HG02884 (cell line): Measurements from ENCODE around the gene MAMDC2.

Source experiments
- ATAC-seq: cut with Tn5 transposase; IDR thresholded peaks from one replicate; pipeline ENCODE4 v1.9.1; 2021; ENCODE audit warnings: mild to moderate bottlenecking, moderate library complexity; ENCODE audit not compliant: unreplicated experiment

Gene MAMDC2

DNA sequence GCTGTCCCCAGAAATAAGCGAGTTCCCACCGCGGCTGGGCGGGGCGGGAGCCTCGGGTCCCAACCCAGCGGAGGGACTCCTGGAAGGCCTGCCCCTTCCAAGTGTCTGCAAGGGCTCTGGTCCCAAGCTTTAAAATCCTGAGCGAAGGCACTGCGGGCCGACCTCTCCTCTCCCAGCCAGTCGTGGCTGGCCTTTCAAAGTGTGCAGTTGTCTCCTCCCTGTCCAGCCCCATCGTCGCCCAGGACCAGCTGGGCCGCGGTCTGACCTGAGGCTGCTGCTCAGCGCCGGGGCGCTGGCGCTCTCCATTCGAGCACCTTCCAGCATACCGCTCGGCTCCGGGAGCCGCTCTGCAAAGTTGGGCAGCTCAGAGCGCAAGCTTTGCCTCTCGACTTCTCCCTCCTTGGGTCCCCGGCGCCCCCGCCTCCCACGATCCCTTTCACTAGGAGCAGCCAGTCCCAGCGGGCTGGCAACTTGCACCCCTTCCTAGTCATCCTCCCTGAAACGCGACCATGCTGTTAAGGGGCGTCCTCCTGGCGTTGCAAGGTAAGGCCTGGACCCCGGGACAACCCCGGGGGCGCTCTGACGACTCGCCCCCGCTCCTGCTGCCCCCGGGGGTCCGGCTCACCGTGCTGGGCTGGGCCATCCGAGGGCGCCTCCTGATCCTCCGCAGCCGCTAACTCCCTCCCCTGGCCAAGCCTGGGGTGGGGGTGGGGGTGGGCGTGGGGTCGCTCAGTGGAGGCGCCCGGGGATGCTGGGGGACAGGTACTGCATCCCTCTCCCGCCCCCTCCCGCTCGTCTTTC lies at the start of gene MAMDC2:
Gene MAMDC2, plus strand, starts transcription at position 160 of the 801 bp plus-strand sequence. Its CDS starts 350 bp downstream, at position 510.
- no peak for ATAC-seq

- ATAC-seq = no peak
Measured at GRCh38 chr9:69995846-69996245, 47.8 kb upstream of the MAMDC2 start.

DNA sequence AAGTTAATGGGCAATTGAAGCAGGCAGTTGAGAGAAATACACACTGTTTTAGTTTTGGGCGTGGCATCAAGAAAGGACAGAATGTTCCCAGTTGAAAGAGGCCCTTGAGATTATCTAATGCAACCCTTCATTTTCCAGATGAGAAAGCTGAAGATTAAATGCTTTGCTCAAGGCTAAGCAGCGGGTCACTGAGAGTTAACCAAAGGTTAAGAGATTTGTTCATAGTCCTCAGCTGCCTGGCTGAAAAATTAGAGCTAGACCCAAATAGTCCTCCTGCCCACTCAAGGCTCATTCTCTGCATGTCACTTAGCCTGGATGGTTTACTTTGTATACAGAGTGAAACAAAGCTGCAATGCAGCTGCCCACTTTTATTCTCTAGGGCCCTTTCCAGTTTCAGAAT lies 46.7 kb upstream of the MAMDC2 start:
- no peak for ATAC-seq

GRCh38 chr9:69997524-69997923 lies 46.1 kb upstream of the MAMDC2 start:
- no peak for ATAC-seq

GRCh38 chr9:69999315-69999714 lies 44.3 kb upstream of the MAMDC2 start:
- no peak for ATAC-seq

DNA sequence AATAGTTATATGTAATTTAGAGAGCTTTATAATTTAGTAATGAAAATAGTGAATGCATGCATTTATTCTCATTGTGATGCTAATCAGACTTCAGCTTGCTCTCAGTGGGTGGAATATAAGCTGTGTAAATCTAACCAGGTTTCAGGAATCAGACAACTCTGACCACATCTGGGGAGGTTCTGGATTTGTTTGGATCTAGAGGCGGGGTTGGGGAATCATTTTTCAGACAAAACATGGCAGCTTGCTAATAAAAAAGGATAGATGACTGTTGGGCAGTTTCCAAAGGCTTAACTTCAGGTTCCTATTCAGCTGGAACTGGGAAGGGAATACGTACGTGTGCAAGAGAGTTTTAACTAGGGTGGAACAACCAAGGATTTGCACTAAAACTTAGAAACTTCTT lies 43.2 kb upstream of the MAMDC2 start:
- ATAC-seq = no peak

- ATAC-seq = no peak
Measured at GRCh38 chr9:70003901-70004714, 39.5 kb upstream of the MAMDC2 start.

GRCh38 chr9:70006306-70006705 lies 37.3 kb upstream of the MAMDC2 start:
- no peak for ATAC-seq

GRCh38 chr9:70007831-70008230 lies 35.8 kb upstream of the MAMDC2 start:
- ATAC-seq = no peak

- ATAC-seq = no peak
Measured at GRCh38 chr9:70010015-70010414, 33.6 kb upstream of the MAMDC2 start.

DNA sequence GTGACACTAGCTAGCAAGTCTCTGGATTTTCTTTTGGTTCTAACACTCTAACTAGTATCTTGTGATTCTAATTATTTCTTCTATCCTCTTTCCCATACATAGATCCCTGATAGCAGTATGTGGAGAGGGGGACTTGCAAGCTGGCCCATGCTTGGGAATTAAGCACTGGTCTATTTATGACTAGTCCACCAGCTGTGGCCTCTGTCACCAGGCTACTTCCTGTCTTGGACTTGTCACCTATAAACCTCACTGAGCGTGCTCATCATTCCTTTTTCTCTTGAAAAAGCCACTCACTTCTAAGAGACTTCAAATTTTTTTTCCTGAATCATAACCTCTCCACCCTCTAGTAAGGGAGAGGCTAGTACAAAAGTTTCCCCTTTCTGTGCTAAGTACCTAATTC lies 32.3 kb upstream of the MAMDC2 start:
- no peak for ATAC-seq

DNA sequence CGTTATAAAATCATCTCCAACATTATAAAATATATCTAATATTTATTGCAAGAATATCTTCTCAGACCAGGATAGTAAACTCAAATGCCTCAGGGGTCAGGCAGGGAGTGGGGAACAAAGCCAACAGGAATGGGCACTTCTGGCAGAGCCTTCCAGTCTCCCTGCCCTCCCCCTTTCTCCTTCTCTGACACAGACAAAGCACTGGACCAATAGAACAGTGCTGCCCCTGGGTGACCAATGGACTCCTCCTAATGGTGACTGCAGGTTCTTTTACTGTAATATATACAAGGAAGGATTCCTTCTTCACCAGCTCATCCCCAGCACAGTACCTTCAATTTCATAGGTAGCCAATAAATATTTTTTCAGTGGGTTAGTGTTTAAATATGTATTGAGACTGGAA lies 31.1 kb upstream of the MAMDC2 start:
- ATAC-seq = no peak

GRCh38 chr9:70013598-70014196 lies 30.0 kb upstream of the MAMDC2 start:
- no peak for ATAC-seq

DNA sequence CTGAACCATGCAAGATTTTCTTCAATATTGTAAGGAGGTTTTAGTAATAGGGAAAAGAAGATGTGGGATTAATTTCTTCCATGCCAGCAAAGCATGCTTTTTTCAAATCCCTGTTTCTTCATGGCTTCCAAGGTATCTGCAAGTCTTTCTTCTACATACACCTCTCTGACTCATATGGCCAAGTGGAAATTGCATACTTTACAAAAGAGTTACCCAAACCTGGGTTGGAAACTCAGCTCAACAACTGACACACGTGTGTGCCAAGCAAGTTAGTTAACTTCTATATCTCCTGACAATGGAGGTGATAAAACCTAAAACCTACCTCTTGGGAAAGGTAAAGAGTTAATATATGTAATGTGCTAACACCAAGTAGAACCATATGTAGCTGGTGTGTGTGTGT lies 28.5 kb upstream of the MAMDC2 start:
- ATAC-seq = no peak

GRCh38 chr9:70020217-70020616 lies 23.4 kb upstream of the MAMDC2 start:
- ATAC-seq = no peak

DNA sequence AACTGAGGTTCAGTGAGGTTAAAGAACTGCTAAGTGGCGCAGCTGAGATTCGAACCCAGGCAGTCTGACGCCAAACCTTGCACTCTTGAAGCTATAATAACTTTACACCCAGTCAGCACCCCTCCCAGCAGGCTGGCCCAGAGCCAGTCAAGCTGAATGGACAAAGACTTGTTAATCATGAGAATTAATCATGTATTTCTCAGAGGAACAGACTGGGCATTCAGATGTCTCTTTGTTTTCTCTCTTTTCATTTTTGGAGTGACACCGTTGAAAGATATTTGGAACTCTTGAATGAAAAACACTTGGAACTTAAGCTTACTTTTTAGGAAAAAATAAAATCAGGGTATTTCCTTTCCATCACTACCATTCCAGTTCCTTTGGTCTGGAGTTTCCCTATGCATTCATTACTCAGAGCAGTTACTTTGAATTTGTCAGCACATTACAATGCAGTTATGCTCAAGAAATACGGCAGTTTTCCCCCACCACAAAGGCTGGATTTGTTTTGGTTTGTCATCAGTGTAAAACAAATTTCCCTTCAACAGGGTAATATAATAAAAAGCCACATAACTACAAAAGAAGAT lies 22.6 kb upstream of the MAMDC2 start:
- ATAC-seq = no peak

GRCh38 chr9:70028287-70028686 lies 15.4 kb upstream of the MAMDC2 start:
- no peak for ATAC-seq

DNA sequence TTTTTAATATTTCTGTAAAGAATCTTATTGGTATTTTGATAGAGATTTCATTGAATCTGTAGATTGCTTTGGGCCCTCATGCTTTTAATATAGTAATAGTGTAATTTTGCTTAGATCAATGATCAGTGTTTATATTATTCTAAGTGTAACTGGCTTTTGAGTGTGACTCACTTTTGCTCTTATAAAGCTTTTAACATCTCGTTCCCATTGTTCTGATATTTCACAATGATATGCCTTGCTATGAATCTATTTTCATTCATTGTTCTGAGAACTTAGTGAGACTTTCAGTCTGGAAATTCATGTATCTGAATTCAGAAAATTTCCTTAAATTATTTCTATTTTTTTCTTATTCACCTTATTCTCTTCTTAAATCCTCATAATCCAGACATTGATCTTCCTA lies 13.5 kb upstream of the MAMDC2 start:
- no peak for ATAC-seq

- no peak for ATAC-seq
Measured at GRCh38 chr9:70031141-70031545, 12.5 kb upstream of the MAMDC2 start.

DNA sequence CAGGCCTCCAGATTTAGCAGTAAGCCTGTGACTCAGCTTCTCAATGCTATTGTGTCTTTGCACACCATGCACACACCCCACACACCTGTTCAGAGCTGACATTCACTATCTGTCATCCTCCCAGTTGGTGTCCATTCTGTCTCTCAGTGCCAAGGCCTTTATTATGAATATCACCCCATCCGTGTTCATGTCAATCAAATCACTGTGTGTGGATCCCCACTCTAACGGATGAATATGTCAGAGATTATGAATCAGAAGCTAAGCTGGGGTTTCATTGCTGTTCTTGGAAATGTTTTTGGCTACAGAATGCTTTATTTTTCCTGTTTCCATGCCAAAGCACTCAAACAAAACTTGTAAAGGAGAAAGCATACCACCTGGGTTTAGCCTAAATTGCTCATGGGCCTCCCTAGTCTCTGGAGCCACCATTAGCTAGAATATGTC lies 9.4 kb upstream of the MAMDC2 start:
- no peak for ATAC-seq

DNA sequence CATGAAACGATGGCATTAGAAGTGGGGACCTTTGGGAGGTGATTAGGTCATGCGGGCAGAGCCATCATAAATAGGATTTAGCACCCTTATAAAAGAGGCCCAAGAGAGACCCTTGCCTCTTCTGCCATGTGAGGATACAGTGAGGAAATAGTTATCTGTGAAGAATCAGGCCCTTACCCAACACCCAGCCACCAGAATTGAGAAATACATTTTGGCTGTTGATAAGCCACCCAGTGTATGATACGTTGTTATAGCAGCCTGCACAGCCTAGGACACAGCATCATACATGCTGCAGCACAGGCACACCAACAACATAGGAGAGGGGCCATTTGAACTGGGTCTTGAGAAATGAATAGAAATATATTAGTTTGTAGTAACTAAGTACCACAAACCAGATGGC lies 8.0 kb upstream of the MAMDC2 start:
- ATAC-seq = no peak
